NCI-H2227 (cell line): ENCODE results near the gene NFE2L2.
A peak's percentile ranks its signal among the peaks of the same experiment; 100 is the strongest.
"Not testable (repeated sequence)": the region's sequence is repeated elsewhere in the genome, so short reads cannot be mapped to it uniquely, and the experiment has no call there.

Source experiments
- DNase-seq: peaks from one replicate; lab custom pipeline; 2025; ENCODE audit not compliant: unreplicated experiment; lab: John Stamatoyannopoulos, UW

The NFE2L2 gene

GRCh38 chr2:177239932-177240630 lies 24.4 kb downstream of the NFE2L2 start:
- DNase-seq: peak; percentile 76

GRCh38 chr2:177239053-177239452 lies 25.5 kb downstream of the NFE2L2 start:
- DNase-seq: no peak

DNA sequence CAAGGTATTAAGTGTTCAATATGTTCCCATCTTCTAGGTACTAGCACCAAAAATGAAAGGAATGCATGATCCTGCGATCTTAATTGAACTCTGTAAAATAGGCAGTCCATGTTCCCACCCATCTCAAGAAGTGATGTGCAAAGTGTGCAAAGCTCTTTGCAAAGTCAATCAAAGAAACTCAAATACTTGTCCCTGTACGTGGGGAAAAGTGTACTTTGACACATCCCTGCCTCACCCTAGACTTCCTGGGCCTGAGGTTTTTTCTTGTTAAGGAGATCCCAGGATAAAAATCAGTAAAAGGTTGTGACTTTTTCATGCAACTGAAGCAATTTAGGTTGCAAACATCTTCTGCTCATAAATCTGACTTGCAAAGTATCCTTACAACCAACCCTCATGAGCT lies 26.6 kb downstream of the NFE2L2 start:
- DNase-seq: no peak

DNA sequence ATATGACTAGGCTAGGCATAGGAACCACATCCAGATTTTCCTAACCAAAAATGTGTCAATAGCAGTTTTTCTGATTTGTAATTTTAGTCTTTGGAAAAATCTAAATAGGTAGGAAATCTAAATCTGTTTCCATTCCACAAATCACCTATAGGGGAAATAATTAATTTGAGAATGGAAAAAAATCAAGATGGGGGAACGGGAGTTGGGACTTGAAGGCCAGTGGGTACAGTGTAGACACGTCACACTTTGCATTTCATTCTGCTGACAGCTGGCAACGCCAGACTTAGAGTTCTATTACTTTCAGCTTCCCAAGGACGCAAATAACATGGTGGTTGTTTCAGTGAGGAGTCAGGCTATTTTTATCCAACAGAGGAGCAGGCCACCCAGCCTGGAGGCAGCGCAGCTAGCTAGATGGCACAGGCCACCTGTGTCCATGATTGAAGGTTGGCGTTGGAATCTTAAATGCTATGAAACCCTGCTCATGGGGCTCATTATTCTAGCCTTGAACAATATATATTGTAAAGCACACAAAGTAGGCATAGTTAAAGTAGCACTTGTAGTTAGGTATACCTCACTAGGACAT lies 28.6 kb downstream of the NFE2L2 start:
- DNase-seq: peak; percentile 31

DNA sequence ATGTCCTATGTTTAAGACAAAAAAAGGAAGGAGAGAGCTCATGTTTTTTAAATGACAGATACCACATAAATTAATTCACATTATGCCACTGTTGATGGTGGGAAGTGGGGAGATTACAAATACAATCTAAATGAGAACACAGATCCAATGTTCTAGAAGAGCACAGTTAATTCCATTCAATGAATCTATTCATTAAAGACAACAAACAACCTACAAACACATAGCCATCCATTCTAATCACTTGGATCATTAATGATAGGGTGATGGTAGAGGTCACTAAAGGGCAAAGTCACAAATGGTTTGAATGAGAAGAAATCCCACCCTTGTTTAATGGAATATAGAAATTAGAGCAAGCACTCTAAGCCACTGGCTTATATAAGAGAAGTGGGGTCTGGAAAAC lies 30.3 kb downstream of the NFE2L2 start:
- no peak for DNase-seq

GRCh38 chr2:177232098-177232704 lies 32.3 kb downstream of the NFE2L2 start:
- DNase-seq: no peak

DNA sequence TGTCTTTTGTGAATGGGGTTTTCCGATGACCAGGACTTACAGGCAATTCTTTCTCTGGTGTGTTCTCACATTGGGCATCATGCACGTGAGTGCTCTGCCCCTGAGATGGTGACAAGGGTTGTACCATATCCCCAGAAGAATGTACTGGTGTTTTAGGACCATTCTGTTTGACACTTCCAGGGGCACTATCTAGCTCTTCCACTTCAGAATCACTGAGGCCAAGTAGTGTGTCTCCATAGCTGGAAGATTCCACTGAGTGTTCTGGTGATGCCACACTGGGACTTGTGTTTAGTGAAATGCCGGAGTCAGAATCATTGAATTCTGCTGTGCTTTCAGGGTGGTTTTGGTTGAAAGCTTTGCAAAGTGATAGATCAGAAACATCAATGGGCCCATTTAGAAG lies 33.3 kb downstream of the NFE2L2 start:
- no peak for DNase-seq

GRCh38 chr2:177229442-177230242 lies 34.9 kb downstream of the NFE2L2 start:
- DNase-seq: no peak

GRCh38 chr2:177225965-177226360 lies 38.6 kb downstream of the NFE2L2 start:
- no peak for DNase-seq

DNA sequence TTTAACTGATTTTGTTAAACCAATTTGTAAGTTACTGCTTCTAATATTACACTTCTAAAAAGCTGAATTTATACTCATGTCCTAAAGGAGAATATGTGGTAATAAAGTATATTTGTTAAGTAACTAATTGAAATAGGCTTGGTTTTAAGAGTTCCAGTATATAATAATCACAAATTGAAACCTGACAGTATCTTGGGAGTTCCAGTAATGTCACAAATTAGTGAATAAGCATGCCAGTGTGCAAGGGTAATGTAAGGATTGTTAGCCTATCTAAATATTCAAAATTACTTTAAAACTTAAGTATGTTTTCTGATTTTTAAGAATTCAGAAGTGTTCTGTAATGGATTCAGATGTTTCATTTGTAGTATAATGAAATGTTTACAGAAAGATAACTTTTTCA lies 41.1 kb downstream of the NFE2L2 start:
- not testable (repeated sequence) for DNase-seq

DNA sequence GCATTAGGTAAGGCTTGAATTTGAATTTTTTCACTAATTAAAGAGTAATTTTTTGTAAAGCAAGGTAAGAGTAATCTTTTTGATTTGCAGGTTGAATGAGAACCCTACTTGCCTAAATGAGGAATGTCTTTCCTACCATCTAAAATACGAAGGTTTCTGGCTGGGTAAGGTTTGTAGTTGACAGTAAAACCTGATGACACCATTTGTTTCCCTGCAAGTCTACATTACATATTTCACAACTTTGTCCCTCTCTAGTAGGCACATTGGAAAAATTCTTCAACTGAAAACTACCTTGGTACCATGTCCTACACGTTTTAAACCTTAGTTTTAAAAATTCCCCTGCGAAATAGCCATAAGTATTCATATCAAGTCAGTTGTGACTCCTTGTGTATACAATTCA lies 42.6 kb downstream of the NFE2L2 start:
- DNase-seq: no peak

DNA sequence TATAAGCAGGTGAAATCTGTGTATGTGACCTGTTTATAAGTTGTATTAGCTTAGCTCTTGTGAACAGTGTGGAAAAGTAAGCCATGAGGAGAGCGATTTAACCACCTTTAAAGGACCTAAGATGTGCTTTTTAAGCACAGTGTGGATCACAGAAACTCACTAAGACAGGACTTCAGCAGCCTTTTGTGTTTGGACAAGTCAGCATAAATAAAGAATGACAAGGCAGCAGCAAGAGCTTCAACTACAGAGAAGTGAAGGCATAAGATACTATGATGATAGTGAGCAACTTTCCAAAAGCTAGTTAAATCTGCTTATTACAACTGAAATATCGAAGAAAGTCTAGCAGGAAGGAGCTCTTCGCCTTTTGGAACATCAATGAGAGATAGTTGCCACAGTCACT lies 43.0 kb downstream of the NFE2L2 start:
- DNase-seq: no peak

GRCh38 chr2:177219787-177220186 lies 44.7 kb downstream of the NFE2L2 start:
- DNase-seq: not testable (repeated sequence)

DNA sequence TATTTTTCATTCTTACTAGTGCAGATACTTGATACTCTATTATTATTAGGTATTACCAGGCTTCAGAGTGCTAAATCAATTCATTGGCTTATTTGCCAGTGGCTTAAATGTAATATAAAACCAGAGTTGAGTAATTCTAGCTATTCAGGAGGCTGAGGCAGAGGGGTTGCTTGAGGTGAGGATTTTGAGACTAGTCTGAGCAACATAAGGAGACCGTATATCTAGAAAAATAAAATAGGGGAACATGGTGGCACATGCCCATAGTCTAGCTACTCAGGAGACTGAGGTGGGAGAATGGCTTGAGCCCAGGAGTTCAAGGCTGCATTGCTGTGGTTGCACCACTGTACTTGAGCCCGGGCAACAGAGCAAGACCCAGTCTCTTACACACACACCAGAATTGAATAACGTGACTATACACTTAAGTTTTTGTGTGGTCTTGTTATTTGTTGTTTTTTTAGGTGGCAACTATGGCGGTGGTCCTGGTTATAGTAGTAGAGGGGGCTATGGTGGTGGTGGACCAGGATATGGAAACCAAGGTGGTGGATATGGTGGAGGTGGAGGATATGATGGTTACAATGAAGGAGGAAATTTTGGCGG lies 47.2 kb downstream of the NFE2L2 start:
- no peak for DNase-seq

DNA sequence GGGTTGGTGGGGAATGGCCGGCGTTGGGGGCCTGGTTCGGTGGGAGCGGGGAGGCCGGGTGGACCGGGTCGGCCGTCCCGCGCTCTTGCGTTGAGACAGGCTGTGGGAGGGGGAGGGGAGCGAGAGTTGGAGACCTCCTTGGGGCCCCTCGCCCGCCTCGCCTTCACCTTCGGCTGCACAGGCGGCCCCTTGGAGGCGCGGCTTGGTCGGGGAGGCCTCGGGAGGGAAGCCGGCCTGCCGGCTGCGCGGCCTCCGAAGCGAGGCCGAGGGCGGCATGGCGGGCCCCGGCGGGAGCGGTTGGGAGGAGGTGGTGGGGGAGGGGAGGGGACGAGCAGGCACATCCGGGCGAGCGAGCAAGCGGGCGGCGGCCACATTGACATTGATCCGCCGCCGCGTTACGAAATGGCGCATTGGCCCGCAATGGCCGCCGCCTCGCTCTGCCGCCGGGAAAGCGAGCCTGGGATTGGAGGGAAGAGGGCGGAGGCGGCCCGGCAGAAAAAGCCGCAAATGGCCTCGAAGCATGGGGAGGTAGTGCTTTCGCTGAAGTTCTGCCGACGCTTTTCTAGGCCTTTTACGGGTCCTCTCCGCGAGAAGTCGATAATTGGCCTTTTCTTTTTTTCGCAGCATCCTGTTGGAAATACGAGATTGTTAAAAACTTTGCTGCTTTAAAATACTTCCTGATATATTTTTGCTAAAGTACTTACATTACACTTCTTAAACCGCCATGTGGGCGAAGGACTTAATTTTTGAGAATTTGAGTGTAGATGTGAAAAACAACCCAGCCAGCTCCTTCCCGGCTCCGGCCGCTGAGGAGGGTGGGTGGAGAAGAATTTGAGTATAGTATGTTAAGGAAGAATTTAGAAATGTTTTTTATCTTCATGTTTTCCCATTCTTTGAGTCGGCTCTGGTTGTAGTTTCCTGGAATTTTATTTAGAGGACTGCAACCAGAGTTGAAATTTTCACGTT lies 51.4 kb downstream of the NFE2L2 start:
- peak; percentile 98 for DNase-seq

DNA sequence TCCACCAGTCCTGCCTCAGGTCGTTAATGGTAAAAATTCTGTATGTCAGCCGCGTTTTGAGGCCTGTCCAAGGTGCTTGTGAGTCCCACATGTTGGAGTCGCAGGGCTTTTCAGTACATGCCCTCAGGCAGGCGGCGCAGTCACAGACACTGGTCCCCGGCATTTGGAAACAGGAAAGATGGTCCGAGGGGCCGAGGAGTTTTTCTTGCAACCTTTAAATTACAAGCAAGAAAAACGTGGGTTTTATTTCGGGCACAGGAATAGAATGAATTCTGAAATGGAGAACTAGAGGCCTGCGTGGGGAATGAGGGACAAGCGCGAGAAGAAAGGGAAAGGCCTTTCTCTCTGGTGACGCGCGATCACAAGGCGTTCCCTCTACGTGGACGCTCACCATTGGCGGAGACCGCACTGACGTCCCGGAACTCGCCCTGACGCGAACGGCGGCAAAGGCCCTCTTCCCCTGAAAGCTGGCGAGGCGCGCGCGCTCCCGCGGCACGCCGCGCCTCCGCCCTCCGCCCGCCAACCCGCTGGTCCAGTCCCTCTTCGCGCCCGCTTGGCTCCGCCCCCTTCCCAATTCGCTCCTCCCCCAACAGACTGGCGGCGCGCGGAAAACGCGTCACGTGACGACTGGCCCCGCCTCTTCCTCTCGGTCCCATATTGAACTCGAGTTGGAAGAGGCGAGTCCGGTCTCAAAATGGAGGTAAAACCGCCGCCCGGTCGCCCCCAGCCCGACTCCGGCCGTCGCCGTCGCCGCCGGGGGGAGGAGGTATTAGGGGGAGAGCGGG lies 52.2 kb downstream of the NFE2L2 start, which contains the start of gene HNRNPA3:
TSS of gene HNRNPA3 (plus strand) at position 689 of the 785 bp plus-strand sequence. CDS start at position 695, 6 bp downstream.
- peak; percentile 100 for DNase-seq

DNA sequence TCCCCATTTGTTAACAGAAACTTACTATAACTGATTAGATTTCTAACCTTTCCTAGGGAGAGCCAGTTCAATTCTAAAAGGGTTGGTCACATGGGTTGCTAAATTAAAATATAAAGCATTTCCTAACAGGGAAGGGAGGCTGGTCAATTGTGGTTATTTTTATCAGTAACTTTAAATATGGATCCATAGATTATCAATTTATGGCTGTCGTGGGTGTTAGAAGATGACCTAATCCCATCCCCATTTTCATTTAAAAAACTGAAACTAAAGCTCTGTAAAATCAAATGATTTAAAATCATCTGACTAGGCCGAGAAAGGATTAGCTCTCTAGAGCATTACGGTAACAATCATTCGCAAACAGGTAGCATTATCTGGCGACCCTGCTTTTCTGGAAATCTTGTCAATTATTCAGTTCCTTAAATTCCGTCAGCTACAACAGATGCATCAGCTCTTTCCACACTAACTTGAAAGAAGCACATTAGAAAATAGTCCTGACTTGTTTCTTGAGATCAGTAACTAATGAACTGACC lies 52.9 kb downstream of the NFE2L2 start:
- no peak for DNase-seq

DNA sequence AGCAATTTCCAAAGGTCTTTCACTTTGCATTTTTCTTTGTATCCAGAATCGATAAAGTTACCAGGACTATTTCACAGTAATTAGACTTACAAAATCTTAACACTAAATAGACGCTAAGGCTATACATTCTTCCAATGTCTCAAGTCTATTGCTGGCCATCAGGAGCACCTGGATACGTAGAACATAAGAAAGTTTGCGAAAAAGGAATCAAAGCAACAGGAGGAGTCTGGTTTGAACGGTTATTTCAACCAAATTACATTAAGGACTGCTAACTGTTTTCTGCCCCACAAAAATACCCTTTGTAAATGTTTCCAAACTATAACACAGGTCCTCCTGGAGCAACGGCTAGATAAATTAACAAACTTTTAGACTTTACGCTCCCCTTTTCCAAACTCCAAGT lies 53.4 kb downstream of the NFE2L2 start:
- DNase-seq: no peak

DNA sequence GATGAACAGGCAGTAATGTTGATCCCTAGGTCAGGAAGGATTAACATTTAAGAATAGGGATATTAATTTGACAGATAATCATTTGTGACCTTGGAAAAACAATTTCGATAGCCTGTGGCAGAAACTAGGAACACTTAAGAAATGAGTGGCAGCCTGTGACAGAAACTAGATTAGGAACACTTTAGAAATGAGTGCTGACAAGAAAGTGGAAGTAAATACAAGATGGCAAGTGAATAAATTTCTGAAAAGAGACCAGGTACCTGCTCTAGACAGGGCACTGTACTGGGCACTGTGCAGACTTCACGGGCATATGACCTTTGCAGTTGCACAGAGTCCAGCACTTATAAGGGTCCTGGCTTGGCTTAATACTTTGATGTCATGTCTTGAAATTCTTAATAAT lies 57.4 kb downstream of the NFE2L2 start:
- no peak for DNase-seq
